HEK293 (cell line): ENCODE data around the gene RBBP8NL.

Experiments used
- CTCF ChIA-PET: fragments of 350-600 bp; formaldehyde crosslinking; extraction: SDS; loops from one replicate; lab custom pipeline; 2021; ENCODE audit warnings: antibody characterized with exemption; lab: Yijun Ruan, JAX
- POLR2A ChIA-PET: fragments of 300-600 bp; formaldehyde crosslinking; extraction: SDS; loops from one replicate; lab custom pipeline; 2020; ENCODE audit warnings: antibody characterized with exemption, inconsistent platforms; lab: Yijun Ruan, JAX
- H3K27ac ChIP-seq: fragments of 200-500 bp; sonication (Bioruptor generic); 2 replicates; pipeline ENCODE4 v1.5.1; 2014; ENCODE audit warnings: low read depth, low read length, control low read depth, inconsistent platforms; ENCODE audit errors: extremely low read depth
- H3K36me3 ChIP-seq, 2 experiments: fragments of 200-500 bp in 1 of 2; sonication (Bioruptor generic) in 1 of 2; 1 replicate in 1 of 2; 2 replicates in 1 of 2; pipeline ENCODE4 v1.5.1; 2014 to 2017; ENCODE audit warnings: inconsistent platforms in 2 of 2, low read length in 2 of 2; ENCODE audit not compliant: control insufficient read depth in 2 of 2, insufficient read depth in 1 of 2
- H3K4me1 ChIP-seq: fragments of 200-500 bp; sonication (Bioruptor generic); 2 replicates; pipeline ENCODE4 v1.5.1; 2014; ENCODE audit warnings: mild to moderate bottlenecking, low read length, inconsistent platforms; ENCODE audit not compliant: control insufficient read depth, insufficient read depth
- H3K4me3 ChIP-seq: 2 replicates; pipeline ENCODE4 v1.5.1; 2011; ENCODE audit warnings: low read depth, mild to moderate bottlenecking, control low read depth, low read length, moderate library complexity
- H3K9me3 ChIP-seq: fragments of 200-500 bp; sonication (Bioruptor generic); 2 replicates; pipeline ENCODE4 v1.5.1; 2014; ENCODE audit warnings: low read depth, low read length, inconsistent platforms; ENCODE audit not compliant: control insufficient read depth, insufficient read depth
- KLF1 ChIP-seq: fragments of 450-650 bp; formaldehyde crosslinking; IDR thresholded peaks from 2 replicates; pipeline ENCODE4 v1.5.1; 2016; ENCODE audit warnings: missing biosample characterization, missing genetic modification characterization
- ZBTB21 ChIP-seq: fragments of 450-650 bp; formaldehyde crosslinking; IDR thresholded peaks from 2 replicates; pipeline ENCODE4 v1.5.1; 2017; ENCODE audit warnings: missing biosample characterization, missing genetic modification characterization
- ZBTB48 ChIP-seq: fragments of 450-650 bp; formaldehyde crosslinking; IDR thresholded peaks from 2 replicates; pipeline ENCODE4 v1.5.1; 2016; ENCODE audit warnings: missing biosample characterization, missing genetic modification characterization
- ZFP41 ChIP-seq: fragments of 450-650 bp; formaldehyde crosslinking; IDR thresholded peaks from 2 replicates; pipeline ENCODE4 v1.5.1; 2016; ENCODE audit warnings: missing biosample characterization, missing genetic modification characterization, borderline replicate concordance
- ZIC2 ChIP-seq: fragments of 450-650 bp; formaldehyde crosslinking; IDR thresholded peaks from 2 replicates; pipeline ENCODE4 v1.5.1; 2016; ENCODE audit warnings: missing biosample characterization, missing genetic modification characterization
- ZNF138 ChIP-seq: fragments of 450-650 bp; formaldehyde crosslinking; IDR thresholded peaks from 2 replicates; pipeline ENCODE4 v1.5.1; 2016; ENCODE audit warnings: missing biosample characterization, missing genetic modification characterization, borderline replicate concordance
- ZNF140 ChIP-seq: fragments of 450-650 bp; formaldehyde crosslinking; IDR thresholded peaks from 2 replicates; pipeline ENCODE4 v1.5.1; 2016; ENCODE audit warnings: missing biosample characterization, missing genetic modification characterization
- ZNF174 ChIP-seq: fragments of 450-650 bp; formaldehyde crosslinking; IDR thresholded peaks from 2 replicates; pipeline ENCODE4 v1.5.0; 2017; ENCODE audit warnings: missing biosample characterization, mild to moderate bottlenecking, missing genetic modification characterization
- ZNF292 ChIP-seq: fragments of 450-650 bp; formaldehyde crosslinking; IDR thresholded peaks from 2 replicates; pipeline ENCODE4 v1.5.1; 2016; ENCODE audit warnings: low read depth, missing biosample characterization, missing genetic modification characterization, borderline replicate concordance
- ZNF501 ChIP-seq: fragments of 450-650 bp; formaldehyde crosslinking; IDR thresholded peaks from 2 replicates; pipeline ENCODE4 v1.5.1; 2016; ENCODE audit warnings: missing biosample characterization, missing genetic modification characterization
- ZNF530 ChIP-seq: fragments of 450-650 bp; formaldehyde crosslinking; IDR thresholded peaks from 2 replicates; pipeline ENCODE4 v1.5.1; 2016; ENCODE audit warnings: low read depth, missing biosample characterization, missing genetic modification characterization
- ZNF549 ChIP-seq: fragments of 450-650 bp; IDR thresholded peaks from 2 replicates; pipeline ENCODE4 v1.5.1; 2018; ENCODE audit warnings: missing biosample characterization, missing genetic modification characterization, mild to moderate bottlenecking, inconsistent platforms, moderate library complexity
- ZNF629 ChIP-seq: fragments of 450-650 bp; formaldehyde crosslinking; IDR thresholded peaks from 2 replicates; pipeline ENCODE4 v1.5.1; 2017; ENCODE audit warnings: missing biosample characterization, missing genetic modification characterization
- ZNF76 ChIP-seq: fragments of 450-650 bp; formaldehyde crosslinking; IDR thresholded peaks from 2 replicates; pipeline ENCODE4; 2016; ENCODE audit warnings: low read depth, missing biosample characterization, missing genetic modification characterization, borderline replicate concordance
- TF ChIP-seq, protein P1 (sequence below): fragments of 450-650 bp; formaldehyde crosslinking; conservative IDR thresholded peaks from 2 replicates; pipeline ENCODE4 v1.5.1; 2016; ENCODE audit warnings: low read depth, missing biosample characterization, missing genetic modification characterization
- TF ChIP-seq, protein P2 (sequence below): fragments of 450-650 bp; formaldehyde crosslinking; IDR thresholded peaks from 2 replicates; pipeline ENCODE4 v1.5.0; 2017; ENCODE audit warnings: missing biosample characterization, missing genetic modification characterization, borderline replicate concordance
- TF ChIP-seq, protein P3 (sequence below): fragments of 450-650 bp; formaldehyde crosslinking; IDR thresholded peaks from 2 replicates; pipeline ENCODE4 v1.5.1; 2016; ENCODE audit warnings: missing biosample characterization, missing genetic modification characterization
- TF ChIP-seq, protein P4 (sequence below): fragments of 450-650 bp; formaldehyde crosslinking; optimal IDR thresholded peaks from 2 replicates; pipeline ENCODE3; 2016; ENCODE audit warnings: missing biosample characterization, mild to moderate bottlenecking, missing genetic modification characterization
- TF ChIP-seq, protein P5 (sequence below): fragments of 450-650 bp; formaldehyde crosslinking; IDR thresholded peaks from 2 replicates; pipeline ENCODE4 v1.5.1; 2017; ENCODE audit warnings: missing biosample characterization, mild to moderate bottlenecking, missing genetic modification characterization, moderate library complexity

The RBBP8NL gene

DNA sequence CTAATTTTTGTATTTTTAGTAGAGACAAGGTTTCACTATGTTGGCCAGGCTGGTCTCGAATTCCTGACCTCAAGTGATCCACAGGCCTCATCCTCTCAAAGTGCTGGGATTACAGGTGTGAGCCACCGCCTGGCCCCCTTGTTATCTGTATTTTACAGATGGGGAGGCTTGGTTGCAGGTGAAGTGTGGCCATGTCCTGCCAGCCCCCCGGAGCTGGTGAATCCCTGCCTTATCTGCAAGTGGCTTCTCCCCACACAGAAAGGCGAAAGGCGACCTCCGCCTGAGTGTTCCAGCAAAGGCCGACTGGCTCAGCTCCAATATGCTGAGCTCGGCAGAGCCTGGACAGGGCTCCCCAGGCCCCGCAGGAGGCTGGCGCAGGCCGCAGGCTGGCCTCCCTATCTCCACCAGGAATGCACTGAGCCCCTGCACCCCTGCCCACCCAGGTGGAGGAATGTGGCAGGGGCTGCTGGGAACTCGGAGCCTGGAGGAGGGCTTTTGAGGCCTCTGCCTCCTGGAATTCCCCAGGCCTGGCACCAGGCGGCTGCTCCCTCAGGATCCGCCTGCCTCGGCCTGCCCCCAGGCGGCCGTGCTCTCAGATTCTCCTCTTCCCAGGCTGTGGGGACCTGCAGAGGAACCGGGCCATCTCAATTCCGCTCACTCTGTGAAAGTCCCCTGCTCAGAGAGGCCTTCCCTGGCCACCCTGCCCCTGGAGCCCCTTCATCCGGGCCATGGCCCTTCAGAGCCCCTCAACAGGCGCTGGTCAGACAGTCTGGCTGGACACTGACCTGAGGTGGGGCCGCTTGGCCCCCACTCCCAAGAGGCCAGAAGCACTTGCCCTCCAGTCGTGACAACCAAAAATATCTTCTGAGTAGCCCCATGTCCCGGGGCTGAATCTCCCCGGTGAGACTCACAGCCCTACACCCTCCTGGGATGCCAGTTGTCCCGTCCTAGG, 51.0 kb downstream of the RBBP8NL start (continued):
- TF ChIP-seq, protein P1, sequence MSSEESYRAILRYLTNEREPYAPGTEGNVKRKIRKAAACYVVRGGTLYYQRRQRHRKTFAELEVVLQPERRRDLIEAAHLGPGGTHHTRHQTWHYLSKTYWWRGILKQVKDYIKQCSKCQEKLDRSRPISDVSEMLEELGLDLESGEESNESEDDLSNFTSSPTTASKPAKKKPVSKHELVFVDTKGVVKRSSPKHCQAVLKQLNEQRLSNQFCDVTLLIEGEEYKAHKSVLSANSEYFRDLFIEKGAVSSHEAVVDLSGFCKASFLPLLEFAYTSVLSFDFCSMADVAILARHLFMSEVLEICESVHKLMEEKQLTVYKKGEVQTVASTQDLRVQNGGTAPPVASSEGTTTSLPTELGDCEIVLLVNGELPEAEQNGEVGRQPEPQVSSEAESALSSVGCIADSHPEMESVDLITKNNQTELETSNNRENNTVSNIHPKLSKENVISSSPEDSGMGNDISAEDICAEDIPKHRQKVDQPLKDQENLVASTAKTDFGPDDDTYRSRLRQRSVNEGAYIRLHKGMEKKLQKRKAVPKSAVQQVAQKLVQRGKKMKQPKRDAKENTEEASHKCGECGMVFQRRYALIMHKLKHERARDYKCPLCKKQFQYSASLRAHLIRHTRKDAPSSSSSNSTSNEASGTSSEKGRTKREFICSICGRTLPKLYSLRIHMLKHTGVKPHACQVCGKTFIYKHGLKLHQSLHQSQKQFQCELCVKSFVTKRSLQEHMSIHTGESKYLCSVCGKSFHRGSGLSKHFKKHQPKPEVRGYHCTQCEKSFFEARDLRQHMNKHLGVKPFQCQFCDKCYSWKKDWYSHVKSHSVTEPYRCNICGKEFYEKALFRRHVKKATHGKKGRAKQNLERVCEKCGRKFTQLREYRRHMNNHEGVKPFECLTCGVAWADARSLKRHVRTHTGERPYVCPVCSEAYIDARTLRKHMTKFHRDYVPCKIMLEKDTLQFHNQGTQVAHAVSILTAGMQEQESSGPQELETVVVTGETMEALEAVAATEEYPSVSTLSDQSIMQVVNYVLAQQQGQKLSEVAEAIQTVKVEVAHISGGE (tag by site-specific recombination): no peak
- TF ChIP-seq, protein P2, sequence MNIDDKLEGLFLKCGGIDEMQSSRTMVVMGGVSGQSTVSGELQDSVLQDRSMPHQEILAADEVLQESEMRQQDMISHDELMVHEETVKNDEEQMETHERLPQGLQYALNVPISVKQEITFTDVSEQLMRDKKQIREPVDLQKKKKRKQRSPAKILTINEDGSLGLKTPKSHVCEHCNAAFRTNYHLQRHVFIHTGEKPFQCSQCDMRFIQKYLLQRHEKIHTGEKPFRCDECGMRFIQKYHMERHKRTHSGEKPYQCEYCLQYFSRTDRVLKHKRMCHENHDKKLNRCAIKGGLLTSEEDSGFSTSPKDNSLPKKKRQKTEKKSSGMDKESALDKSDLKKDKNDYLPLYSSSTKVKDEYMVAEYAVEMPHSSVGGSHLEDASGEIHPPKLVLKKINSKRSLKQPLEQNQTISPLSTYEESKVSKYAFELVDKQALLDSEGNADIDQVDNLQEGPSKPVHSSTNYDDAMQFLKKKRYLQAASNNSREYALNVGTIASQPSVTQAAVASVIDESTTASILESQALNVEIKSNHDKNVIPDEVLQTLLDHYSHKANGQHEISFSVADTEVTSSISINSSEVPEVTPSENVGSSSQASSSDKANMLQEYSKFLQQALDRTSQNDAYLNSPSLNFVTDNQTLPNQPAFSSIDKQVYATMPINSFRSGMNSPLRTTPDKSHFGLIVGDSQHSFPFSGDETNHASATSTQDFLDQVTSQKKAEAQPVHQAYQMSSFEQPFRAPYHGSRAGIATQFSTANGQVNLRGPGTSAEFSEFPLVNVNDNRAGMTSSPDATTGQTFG (tag by site-specific recombination): no peak
- TF ChIP-seq, protein P3, sequence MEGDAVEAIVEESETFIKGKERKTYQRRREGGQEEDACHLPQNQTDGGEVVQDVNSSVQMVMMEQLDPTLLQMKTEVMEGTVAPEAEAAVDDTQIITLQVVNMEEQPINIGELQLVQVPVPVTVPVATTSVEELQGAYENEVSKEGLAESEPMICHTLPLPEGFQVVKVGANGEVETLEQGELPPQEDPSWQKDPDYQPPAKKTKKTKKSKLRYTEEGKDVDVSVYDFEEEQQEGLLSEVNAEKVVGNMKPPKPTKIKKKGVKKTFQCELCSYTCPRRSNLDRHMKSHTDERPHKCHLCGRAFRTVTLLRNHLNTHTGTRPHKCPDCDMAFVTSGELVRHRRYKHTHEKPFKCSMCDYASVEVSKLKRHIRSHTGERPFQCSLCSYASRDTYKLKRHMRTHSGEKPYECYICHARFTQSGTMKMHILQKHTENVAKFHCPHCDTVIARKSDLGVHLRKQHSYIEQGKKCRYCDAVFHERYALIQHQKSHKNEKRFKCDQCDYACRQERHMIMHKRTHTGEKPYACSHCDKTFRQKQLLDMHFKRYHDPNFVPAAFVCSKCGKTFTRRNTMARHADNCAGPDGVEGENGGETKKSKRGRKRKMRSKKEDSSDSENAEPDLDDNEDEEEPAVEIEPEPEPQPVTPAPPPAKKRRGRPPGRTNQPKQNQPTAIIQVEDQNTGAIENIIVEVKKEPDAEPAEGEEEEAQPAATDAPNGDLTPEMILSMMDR (tag by site-specific recombination): peak; percentile 74
- TF ChIP-seq ZFP41: no peak
- peak; percentile 43; the same call in 1 of the 2 replicates for TF ChIP-seq ZNF140 (tag by site-specific recombination)

DNA sequence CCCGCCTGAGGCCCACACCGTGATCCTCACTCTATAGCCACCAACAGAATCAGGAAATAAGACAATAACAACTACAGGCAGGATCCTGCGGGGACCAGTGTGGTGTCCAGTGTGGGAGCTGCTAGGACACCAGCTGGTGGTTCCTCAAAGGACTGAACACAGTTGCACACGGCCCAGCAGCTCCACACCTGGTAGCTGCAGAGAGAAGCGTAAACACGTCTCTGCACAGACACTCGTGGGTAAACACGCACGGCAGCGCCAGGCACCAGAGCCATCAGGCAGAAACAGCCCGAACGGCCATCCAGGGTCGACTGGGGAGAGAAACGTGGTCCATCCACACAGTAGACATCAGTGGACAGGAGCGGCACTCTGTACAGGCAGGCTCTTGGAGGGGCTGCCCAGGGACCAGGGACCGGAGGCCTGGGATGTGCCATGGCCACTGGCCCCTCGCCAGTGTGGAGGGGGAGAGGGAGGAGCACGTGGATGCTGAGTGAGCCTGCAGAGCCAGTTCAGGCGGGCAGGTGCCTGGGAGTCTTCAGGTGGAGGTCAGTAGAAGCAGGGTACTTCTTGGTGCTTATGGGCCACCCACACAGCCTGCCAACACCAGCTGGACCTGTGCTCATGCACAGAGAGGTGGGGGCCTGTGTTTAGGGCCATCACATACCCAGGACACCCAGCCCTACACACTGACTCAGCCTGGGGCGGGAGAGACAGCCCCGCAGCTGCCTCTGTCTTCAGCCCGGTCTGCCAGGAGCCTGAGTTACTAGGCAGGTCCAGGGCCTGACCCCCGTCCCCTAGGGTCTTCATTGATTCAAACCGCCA, 52.8 kb downstream of the RBBP8NL start:
- Histone ChIP-seq H3K9me3 (no peaks in the 10 kb centered on the region), H3K4me3 (no peak overlapping the region), H3K27ac (no peak overlapping the region), H3K4me1 (peaks cover 12% of the 10 kb centered on the region), H3K36me3 (no peaks in the 10 kb centered on the region)
- CTCF ChIA-PET: interaction anchor here (0.7 kb wide), 1 partner anchor 8 kb away, joined by 5 read pairs; no protein-coding TSS in a partner anchor
- no peak for TF ChIP-seq KLF1 (tag by site-specific recombination)
- no peak for TF ChIP-seq ZNF629 (tag by site-specific recombination)
- TF ChIP-seq, protein P3 (tag by site-specific recombination): peak; percentile 32; the same call in 1 of the 2 replicates
- TF ChIP-seq ZIC2: 0 out of 2 replicates have a peak, but pooled peaks have one; percentile 14
- TF ChIP-seq ZNF501: no peak
- TF ChIP-seq, protein P4, sequence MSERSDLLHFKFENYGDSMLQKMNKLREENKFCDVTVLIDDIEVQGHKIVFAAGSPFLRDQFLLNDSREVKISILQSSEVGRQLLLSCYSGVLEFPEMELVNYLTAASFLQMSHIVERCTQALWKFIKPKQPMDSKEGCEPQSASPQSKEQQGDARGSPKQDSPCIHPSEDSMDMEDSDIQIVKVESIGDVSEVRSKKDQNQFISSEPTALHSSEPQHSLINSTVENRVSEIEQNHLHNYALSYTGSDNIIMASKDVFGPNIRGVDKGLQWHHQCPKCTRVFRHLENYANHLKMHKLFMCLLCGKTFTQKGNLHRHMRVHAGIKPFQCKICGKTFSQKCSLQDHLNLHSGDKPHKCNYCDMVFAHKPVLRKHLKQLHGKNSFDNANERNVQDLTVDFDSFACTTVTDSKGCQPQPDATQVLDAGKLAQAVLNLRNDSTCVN: no peak
- no peak for TF ChIP-seq ZNF292 (tag by site-specific recombination)
- TF ChIP-seq ZNF76: no peak
- no peak for TF ChIP-seq ZNF138 (tag by site-specific recombination)
- peak; percentile 78 for TF ChIP-seq ZBTB48 (tag by site-specific recombination)
- TF ChIP-seq, protein P5, sequence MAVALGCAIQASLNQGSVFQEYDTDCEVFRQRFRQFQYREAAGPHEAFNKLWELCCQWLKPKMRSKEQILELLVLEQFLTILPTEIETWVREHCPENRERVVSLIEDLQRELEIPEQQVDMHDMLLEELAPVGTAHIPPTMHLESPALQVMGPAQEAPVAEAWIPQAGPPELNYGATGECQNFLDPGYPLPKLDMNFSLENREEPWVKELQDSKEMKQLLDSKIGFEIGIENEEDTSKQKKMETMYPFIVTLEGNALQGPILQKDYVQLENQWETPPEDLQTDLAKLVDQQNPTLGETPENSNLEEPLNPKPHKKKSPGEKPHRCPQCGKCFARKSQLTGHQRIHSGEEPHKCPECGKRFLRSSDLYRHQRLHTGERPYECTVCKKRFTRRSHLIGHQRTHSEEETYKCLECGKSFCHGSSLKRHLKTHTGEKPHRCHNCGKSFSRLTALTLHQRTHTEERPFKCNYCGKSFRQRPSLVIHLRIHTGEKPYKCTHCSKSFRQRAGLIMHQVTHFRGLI (tag by site-specific recombination): 0 out of 2 replicates have a peak, but pooled peaks have one; percentile 56
- TF ChIP-seq ZNF530: no peak
- no peak for TF ChIP-seq ZNF174 (tag by site-specific recombination)
- no peak for TF ChIP-seq ZBTB21 (tag by site-specific recombination)
- no peak for TF ChIP-seq ZNF549 (tag by site-specific recombination)
- POLR2A ChIA-PET: interaction anchor here (0.7 to 1.5 kb wide), 2 partner anchors 13 to 169 kb away, joined by 3 to 5 read pairs; partner anchors contain the start of gene RPS21
